KMS-11 (cell line): ENCODE results near the gene CRYGD.
"Not testable (repeated sequence)": the region's sequence is repeated elsewhere in the genome, so short reads cannot be mapped to it uniquely, and the experiment has no call there.

Source experiments
- H2AFZ ChIP-seq: fragments of 200-600 bp; sonication (generic); 2 replicates; pipeline ENCODE4 v1.6.1; 2016; ENCODE audit warnings: antibody characterized with exemption, mixed run types, low read depth
- H3K27ac ChIP-seq: fragments of 200-600 bp; sonication (generic); 2 replicates; pipeline ENCODE4 v1.6.1; 2016; ENCODE audit warnings: mild to moderate bottlenecking, mixed run types
- H3K27me3 ChIP-seq: fragments of 200-600 bp; sonication (generic); 2 replicates; pipeline ENCODE4 v1.6.1; 2017; ENCODE audit warnings: mild to moderate bottlenecking, low read depth, mixed run types, moderate library complexity; ENCODE audit not compliant: insufficient read depth
- H3K36me3 ChIP-seq: fragments of 200-600 bp; sonication (generic); 2 replicates; pipeline ENCODE4 v1.6.1; 2017; ENCODE audit warnings: mild to moderate bottlenecking, mixed run types; ENCODE audit not compliant: insufficient read depth
- H3K4me1 ChIP-seq: fragments of 200-600 bp; sonication (generic); 2 replicates; pipeline ENCODE4 v1.6.1; 2016; ENCODE audit warnings: mild to moderate bottlenecking, low read depth, mixed run types; ENCODE audit not compliant: poor library complexity, severe bottlenecking
- H3K4me2 ChIP-seq: fragments of 200-600 bp; sonication (generic); 2 replicates; pipeline ENCODE4 v1.7.0; 2016; ENCODE audit warnings: mild to moderate bottlenecking, mixed run types
- H3K4me3 ChIP-seq: fragments of 200-600 bp; sonication (generic); IDR thresholded peaks from 2 replicates; pipeline ENCODE4 v1.6.1; 2017; ENCODE audit warnings: low read depth, low read length, mixed read lengths; ENCODE audit not compliant: insufficient read depth
- H3K79me2 ChIP-seq: fragments of 200-600 bp; sonication (generic); 2 replicates; pipeline ENCODE4 v1.6.1; 2016; ENCODE audit warnings: low read depth, mixed run types; ENCODE audit not compliant: insufficient read depth
- H3K9ac ChIP-seq: fragments of 200-600 bp; sonication (generic); 2 replicates; pipeline ENCODE4 v1.6.1; 2016; ENCODE audit warnings: mild to moderate bottlenecking, mixed run types
- H4K20me1 ChIP-seq: fragments of 200-600 bp; sonication (generic); 2 replicates; pipeline ENCODE4 v1.6.1; 2016; ENCODE audit warnings: mild to moderate bottlenecking, mixed run types; ENCODE audit not compliant: insufficient read depth
- CTCF ChIP-seq: fragments of 200-600 bp; sonication (generic); conservative IDR thresholded peaks from 2 replicates; pipeline ENCODE4 v1.6.1; 2017; ENCODE audit warnings: low read depth, mild to moderate bottlenecking, antibody characterized with exemption, low read length, moderate library complexity, mixed read lengths

The CRYGD gene

GRCh38 chr2:208124013-208124715, at the start of gene CRYGD:
CRYGD (minus strand) TSS chr2:208124524; CDS start chr2:208124473, 51 bp downstream.
- not testable (repeated sequence) for H4K20me1 ChIP-seq, H2AFZ ChIP-seq, H3K9ac ChIP-seq, H3K79me2 ChIP-seq, H3K4me2 ChIP-seq, H3K27me3 ChIP-seq, H3K4me1 ChIP-seq, H3K36me3 ChIP-seq, H3K4me3 ChIP-seq, H3K27ac ChIP-seq

- TF ChIP-seq CTCF, result no peak
- no peak overlapping the region for H3K9ac ChIP-seq
- no peaks in the 10 kb centered on the region for H4K20me1 ChIP-seq
- H3K36me3 ChIP-seq, result no peaks in the 10 kb centered on the region
- no peak overlapping the region for H3K27ac ChIP-seq
- H3K4me2 ChIP-seq, result no peak overlapping the region
- H3K27me3 ChIP-seq, result no peaks in the 10 kb centered on the region
- no peak overlapping the region for H3K4me3 ChIP-seq
- no peaks in the 10 kb centered on the region for H3K79me2 ChIP-seq
- no peaks in the 10 kb centered on the region for H3K4me1 ChIP-seq
- H2AFZ ChIP-seq, result no peak overlapping the region
Observed at GRCh38 chr2:208172125-208172524, 47.8 kb upstream of the CRYGD start.

GRCh38 chr2:208164951-208165755, 40.8 kb upstream of the CRYGD start:
- Histone ChIP-seq H3K4me1 (no peaks in the 10 kb centered on the region), H3K27me3 (no peaks in the 10 kb centered on the region)

GRCh38 chr2:208163489-208163888, 39.2 kb upstream of the CRYGD start, which contains the start of gene CRYGA:
CRYGA (minus strand) TSS chr2:208163589; CDS start chr2:208163556, 33 bp downstream.
- H3K9ac ChIP-seq, result no peak within 1 kb of the TSS
- H2AFZ ChIP-seq, result no peak within 1 kb of the TSS
- H4K20me1 ChIP-seq, result no peaks in the 10 kb centered on the region
- no peak within 1 kb of the TSS for H3K27ac ChIP-seq
- H3K4me3 ChIP-seq, result no peak within 1 kb of the TSS
- H3K4me1 ChIP-seq, result no peaks in the 10 kb centered on the region
- H3K27me3 ChIP-seq, result no peaks in the 10 kb centered on the region
- H3K36me3 ChIP-seq, result no peaks in the 10 kb centered on the region
- no peak within 1 kb of the TSS for H3K4me2 ChIP-seq
- no peak for TF ChIP-seq CTCF
- no peaks in the 10 kb centered on the region for H3K79me2 ChIP-seq

More at GRCh38 chr2:208164951-208165755, 40.8 kb upstream of the CRYGD start:
- Histone ChIP-seq H2AFZ (no peak overlapping the region), H3K27ac (no peak overlapping the region), H4K20me1 (no peaks in the 10 kb centered on the region), H3K79me2 (no peaks in the 10 kb centered on the region), H3K4me2 (no peak overlapping the region), H3K36me3 (no peaks in the 10 kb centered on the region), H3K4me3 (no peak overlapping the region), H3K9ac (no peak overlapping the region)
- TF ChIP-seq CTCF, result no peak

GRCh38 chr2:208156439-208156838, 32.1 kb upstream of the CRYGD start:
- TF ChIP-seq CTCF, result no peak
- Histone ChIP-seq H3K4me2 (no peak overlapping the region), H3K4me1 (no peaks in the 10 kb centered on the region), H3K79me2 (no peaks in the 10 kb centered on the region), H3K36me3 (no peaks in the 10 kb centered on the region), H3K27me3 (no peaks in the 10 kb centered on the region), H3K9ac (no peak overlapping the region), H3K4me3 (no peak overlapping the region), H4K20me1 (no peaks in the 10 kb centered on the region), H2AFZ (no peak overlapping the region), H3K27ac (no peak overlapping the region)
